Parathyroid adenoma (tissue), 2 donors: ENCODE data around the gene MAP7.
"Not testable (repeated sequence)": the region's sequence is repeated elsewhere in the genome, so short reads cannot be mapped to it uniquely, and the experiment has no call there.

Source experiments
- H2AFZ ChIP-seq: fragments of 300-600 bp; sonication (generic); one replicate; pipeline ENCODE4 v1.7.0; 2017; ENCODE audit warnings: antibody characterized with exemption, mild to moderate bottlenecking
- H3K27ac ChIP-seq: fragments of 300-600 bp; sonication (generic); one replicate; pipeline ENCODE4 v1.7.0; 2017
- H3K27me3 ChIP-seq: fragments of 300-600 bp; sonication (generic); one replicate; pipeline ENCODE4 v1.7.0; 2017; ENCODE audit warnings: low read length; ENCODE audit not compliant: control insufficient read depth, insufficient read depth
- H3K36me3 ChIP-seq: fragments of 300-600 bp; sonication (generic); one replicate; pipeline ENCODE4 v1.7.0; 2017; ENCODE audit warnings: low read length; ENCODE audit not compliant: control insufficient read depth, insufficient read depth
- H3K4me1 ChIP-seq: fragments of 300-600 bp; sonication (generic); one replicate; pipeline ENCODE4 v1.7.0; 2017; ENCODE audit warnings: control low read depth
- H3K4me2 ChIP-seq: fragments of 300-600 bp; sonication (generic); one replicate; pipeline ENCODE4 v1.7.0; 2017; ENCODE audit warnings: low read length
- H3K4me3 ChIP-seq: fragments of 300-600 bp; sonication (generic); one replicate; pipeline ENCODE4 v1.7.0; 2017; ENCODE audit warnings: low read depth, low read length
- H3K79me2 ChIP-seq: fragments of 300-600 bp; sonication (generic); one replicate; pipeline ENCODE4 v1.7.0; 2017; ENCODE audit warnings: control low read depth
- H3K9ac ChIP-seq: fragments of 300-600 bp; sonication (generic); one replicate; pipeline ENCODE4 v1.7.0; 2017; ENCODE audit warnings: mild to moderate bottlenecking
- H3K9me3 ChIP-seq: fragments of 300-600 bp; sonication (generic); one replicate; pipeline ENCODE4 v1.7.0; 2017; ENCODE audit warnings: low read length; ENCODE audit not compliant: control insufficient read depth
- TF ChIP-seq, protein P1 (sequence below): fragments of 300-600 bp; sonication (generic); IDR thresholded peaks from one replicate; pipeline ENCODE4 v1.7.0; 2017; ENCODE audit warnings: antibody characterized with exemption, mild to moderate bottlenecking
- donor health status: primary hyperparathyroidism.

The MAP7 gene

DNA sequence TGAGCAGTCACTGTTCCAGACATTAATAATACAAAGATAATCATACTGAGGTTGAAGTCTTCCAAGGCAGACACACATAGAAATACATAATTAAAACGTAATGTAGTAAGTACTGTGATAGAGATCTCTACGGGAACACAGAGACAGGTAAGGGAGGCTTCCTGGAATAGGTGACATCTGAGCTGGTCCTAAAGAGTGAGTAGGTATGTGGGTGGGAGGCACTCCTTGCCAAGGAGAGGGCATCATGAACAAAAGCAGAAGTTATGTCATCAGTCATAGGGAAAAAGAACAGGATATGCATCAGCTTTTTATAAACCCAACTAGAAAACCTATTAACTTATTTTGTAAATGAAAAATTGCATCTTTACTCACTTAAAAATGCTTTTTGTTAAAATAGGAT lies 110.0 kb downstream of the MAP7 start:
- Histone ChIP-seq H3K27ac (no peak overlapping the region), H3K4me2 (no peak overlapping the region), H3K36me3 (no peaks in the 10 kb centered on the region), H3K27me3 (no peaks in the 10 kb centered on the region), H2AFZ (no peak overlapping the region), H3K9ac (no peak overlapping the region), H3K79me2 (peaks cover 2% of the 10 kb centered on the region), H3K4me3 (no peak overlapping the region), H3K4me1 (peaks cover 23% of the 10 kb centered on the region), H3K9me3 (no peaks in the 10 kb centered on the region)
- TF ChIP-seq, protein P1, sequence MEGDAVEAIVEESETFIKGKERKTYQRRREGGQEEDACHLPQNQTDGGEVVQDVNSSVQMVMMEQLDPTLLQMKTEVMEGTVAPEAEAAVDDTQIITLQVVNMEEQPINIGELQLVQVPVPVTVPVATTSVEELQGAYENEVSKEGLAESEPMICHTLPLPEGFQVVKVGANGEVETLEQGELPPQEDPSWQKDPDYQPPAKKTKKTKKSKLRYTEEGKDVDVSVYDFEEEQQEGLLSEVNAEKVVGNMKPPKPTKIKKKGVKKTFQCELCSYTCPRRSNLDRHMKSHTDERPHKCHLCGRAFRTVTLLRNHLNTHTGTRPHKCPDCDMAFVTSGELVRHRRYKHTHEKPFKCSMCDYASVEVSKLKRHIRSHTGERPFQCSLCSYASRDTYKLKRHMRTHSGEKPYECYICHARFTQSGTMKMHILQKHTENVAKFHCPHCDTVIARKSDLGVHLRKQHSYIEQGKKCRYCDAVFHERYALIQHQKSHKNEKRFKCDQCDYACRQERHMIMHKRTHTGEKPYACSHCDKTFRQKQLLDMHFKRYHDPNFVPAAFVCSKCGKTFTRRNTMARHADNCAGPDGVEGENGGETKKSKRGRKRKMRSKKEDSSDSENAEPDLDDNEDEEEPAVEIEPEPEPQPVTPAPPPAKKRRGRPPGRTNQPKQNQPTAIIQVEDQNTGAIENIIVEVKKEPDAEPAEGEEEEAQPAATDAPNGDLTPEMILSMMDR, result no peak

DNA sequence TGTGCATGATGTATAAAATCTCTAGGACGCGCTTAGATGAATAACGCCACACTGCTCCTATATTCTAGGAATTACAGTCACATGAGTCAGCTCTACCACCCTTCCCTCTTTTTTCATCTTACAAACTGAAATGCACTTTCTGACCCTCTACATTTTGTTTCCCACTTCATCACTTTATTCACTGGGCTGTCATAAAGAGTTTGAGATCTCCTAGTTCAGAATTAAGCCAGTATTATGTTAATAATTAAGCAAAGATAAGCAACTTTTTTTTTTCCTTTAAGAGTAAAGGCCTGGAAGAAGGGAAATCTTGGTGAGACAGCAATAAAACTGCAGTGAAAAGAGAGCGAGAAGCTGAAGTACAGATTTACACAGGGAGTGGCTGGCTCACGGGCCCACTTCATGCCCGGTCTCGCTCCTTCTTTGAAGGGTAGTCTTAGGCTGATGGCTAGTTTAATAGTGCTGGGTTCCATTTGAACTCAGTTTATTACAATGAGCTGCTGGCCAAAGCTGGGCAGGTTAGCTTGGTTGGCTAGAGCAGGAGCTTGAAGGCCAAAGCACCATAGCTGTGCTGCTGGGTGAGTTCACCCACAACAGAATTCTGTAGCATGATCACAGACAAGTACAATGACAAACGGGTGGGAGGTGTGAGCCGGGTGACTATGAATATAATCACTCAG lies 110.6 kb downstream of the MAP7 start:
- no peaks in the 10 kb centered on the region for H3K27me3 ChIP-seq
- no peak overlapping the region for H3K4me3 ChIP-seq
- H3K9ac ChIP-seq, result no peak overlapping the region
- H2AFZ ChIP-seq, result no peak overlapping the region
- H3K27ac ChIP-seq, result peak overlapping the region; percentile 9
- no peaks in the 10 kb centered on the region for H3K36me3 ChIP-seq
- TF ChIP-seq, protein P1, result no peak
- H3K79me2 ChIP-seq, result peaks cover 2% of the 10 kb centered on the region
- no peak overlapping the region for H3K4me2 ChIP-seq
- H3K9me3 ChIP-seq, result no peaks in the 10 kb centered on the region
- peaks cover 22% of the 10 kb centered on the region for H3K4me1 ChIP-seq

DNA sequence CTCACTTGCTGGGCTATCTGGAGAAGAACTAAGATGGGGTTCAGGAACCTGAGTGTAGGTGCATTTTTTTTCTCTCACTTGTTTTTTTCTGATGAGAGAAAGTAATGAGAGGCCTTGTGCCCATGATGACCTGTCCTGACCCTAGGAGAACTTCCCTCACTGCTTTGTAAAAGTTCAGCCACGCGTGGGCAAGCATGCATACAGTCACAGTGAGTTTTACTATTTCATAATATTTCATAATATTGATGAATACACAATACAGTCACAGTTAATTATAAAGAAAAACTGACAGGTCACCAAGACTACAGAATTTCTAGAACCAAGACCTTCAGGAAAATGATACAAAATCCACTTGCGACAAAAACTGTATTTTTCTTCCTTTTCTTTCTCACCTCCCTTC lies 111.8 kb downstream of the MAP7 start:
- Histone ChIP-seq H3K79me2 (peaks cover 2% of the 10 kb centered on the region), H3K4me2 (no peak overlapping the region), H3K27me3 (no peaks in the 10 kb centered on the region), H3K9me3 (no peaks in the 10 kb centered on the region), H3K4me1 (peaks cover 22% of the 10 kb centered on the region), H3K4me3 (no peak overlapping the region), H3K9ac (no peak overlapping the region), H3K36me3 (no peaks in the 10 kb centered on the region), H3K27ac (no peak overlapping the region), H2AFZ (no peak overlapping the region)
- TF ChIP-seq, protein P1, result no peak

DNA sequence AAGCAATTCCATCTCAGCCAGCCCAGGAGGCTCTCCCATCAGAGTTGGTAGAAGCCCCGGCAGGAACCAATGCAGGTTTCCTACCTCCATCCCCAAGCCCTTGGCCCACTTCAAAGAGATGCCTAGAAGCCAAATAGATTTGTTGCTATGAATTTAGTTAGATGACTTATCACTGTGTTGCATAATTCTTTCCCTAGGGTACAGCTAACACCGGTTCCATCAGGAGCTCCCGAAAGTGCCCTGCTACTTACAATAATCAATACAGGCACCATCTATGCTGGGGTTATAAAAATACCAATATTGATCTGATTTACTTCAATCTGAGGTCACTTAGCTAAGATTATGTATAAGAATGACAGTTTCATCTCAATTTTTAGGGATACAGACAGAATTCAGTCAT lies 113.0 kb downstream of the MAP7 start:
- no peak overlapping the region for H3K27ac ChIP-seq
- H3K27me3 ChIP-seq, result no peaks in the 10 kb centered on the region
- no peak overlapping the region for H3K4me3 ChIP-seq
- no peak overlapping the region for H3K9ac ChIP-seq
- H3K4me1 ChIP-seq, result peaks cover 22% of the 10 kb centered on the region
- TF ChIP-seq, protein P1, result no peak
- H3K4me2 ChIP-seq, result no peak overlapping the region
- H3K9me3 ChIP-seq, result no peaks in the 10 kb centered on the region
- no peak overlapping the region for H2AFZ ChIP-seq
- no peaks in the 10 kb centered on the region for H3K36me3 ChIP-seq
- peaks cover 2% of the 10 kb centered on the region for H3K79me2 ChIP-seq

DNA sequence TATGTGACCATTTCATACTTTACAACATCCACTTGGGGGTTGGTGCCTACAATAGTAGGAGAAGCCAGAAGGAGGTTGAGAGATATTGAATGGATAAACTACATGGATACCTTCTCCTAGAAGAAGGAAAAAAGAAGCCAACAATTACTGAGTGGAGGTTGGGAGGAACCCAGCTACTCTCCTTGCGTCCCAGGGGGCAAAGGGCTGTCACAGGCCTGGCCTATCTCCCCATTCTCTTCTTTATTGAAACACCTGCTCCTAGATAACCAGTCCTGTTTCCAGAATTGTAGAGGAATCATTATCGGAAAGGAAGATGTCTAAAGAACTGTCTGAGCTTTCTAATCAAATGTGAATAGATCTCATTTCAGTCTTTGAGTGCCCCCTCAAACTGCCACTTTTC lies 115.1 kb downstream of the MAP7 start:
- Histone ChIP-seq H3K9me3 (no peaks in the 10 kb centered on the region), H3K4me1 (peaks cover 22% of the 10 kb centered on the region), H3K36me3 (no peaks in the 10 kb centered on the region), H3K27ac (no peak overlapping the region), H3K9ac (no peak overlapping the region), H3K4me2 (no peak overlapping the region), H3K4me3 (no peak overlapping the region), H3K79me2 (peaks cover 12% of the 10 kb centered on the region), H3K27me3 (no peaks in the 10 kb centered on the region), H2AFZ (no peak overlapping the region)
- TF ChIP-seq, protein P1, result no peak

DNA sequence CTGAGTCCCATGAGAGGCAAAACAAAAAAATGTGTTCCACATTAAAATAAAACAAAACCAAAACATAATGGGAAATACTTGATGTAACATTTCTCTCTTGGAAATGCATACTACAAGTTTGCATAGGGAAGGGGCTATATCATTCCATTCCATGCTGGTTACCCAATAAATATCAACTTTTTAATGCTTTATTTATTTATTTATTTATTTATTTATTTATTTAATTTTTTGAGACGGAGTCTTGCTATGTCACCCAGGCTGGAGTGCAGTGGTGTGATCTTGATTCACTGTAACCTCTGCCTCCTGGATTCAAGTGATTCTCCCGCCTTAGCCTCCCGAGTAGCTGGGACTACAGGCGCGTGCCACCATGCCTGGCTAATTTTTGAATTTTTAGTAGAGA lies 118.9 kb downstream of the MAP7 start:
- peaks cover 14% of the 10 kb centered on the region for H3K79me2 ChIP-seq
- not testable (repeated sequence) for H3K4me1 ChIP-seq, H3K27me3 ChIP-seq, H3K9me3 ChIP-seq, H3K36me3 ChIP-seq, H2AFZ ChIP-seq, H3K4me2 ChIP-seq, H3K27ac ChIP-seq, H3K9ac ChIP-seq, H3K4me3 ChIP-seq
